Mucosa of descending colon (tissue), 3 donors: ENCODE measurements around the gene KIF5C. TPM values are rescaled to one million over a fixed set of nuclear protein-coding genes. Genes with fewer than 3 reads are reported as not detected.

ENCODE experiments used
- ATAC-seq: fragments of 200-7000 bp; cut with Tn5 transposase; one replicate; pipeline ENCODE4 v1.9.1; 2020; ENCODE audit warnings: mild to moderate bottlenecking, moderate library complexity
- DNase-seq, 3 donors: peaks; one replicate each; pipeline ENCODE4 v3.0.0-alpha.2; 2020
- H3K36me3 ChIP-seq: fragments of 200-600 bp; one replicate; pipeline ENCODE4 v1.8.0; 2021; ENCODE audit warnings: low read depth, mild to moderate bottlenecking
- H3K4me1 ChIP-seq: fragments of 200-600 bp; one replicate; pipeline ENCODE4 v1.8.0; 2021; ENCODE audit warnings: low read depth, mild to moderate bottlenecking
- H3K4me3 ChIP-seq: fragments of 200-600 bp; one replicate; pipeline ENCODE4 v1.8.0; 2021; ENCODE audit warnings: mild to moderate bottlenecking
- H3K9me3 ChIP-seq: fragments of 200-600 bp; one replicate; pipeline ENCODE4 v1.8.0; 2021; ENCODE audit warnings: mild to moderate bottlenecking
- intact Hi-C, 2 donors: fragments of 100-400 bp; cut with DNase I in 1 of 2; cut with micrococcal nuclease in 1 of 2; formaldehyde crosslinking; loops; one replicate each; pipeline versions ENCODE4 v1.11.0 to v1.11.1; 2022; cut with DNase I, micrococcal nuclease
- total RNA-seq, 3 donors: library from RNA; stranded (reverse); fragmentation: NEBNext Ultra II Directional in 2 of 3; extraction: Animal tissue kit (Norgen Biotek cat#: 25700) in 2 of 3; gene quantifications; one replicate each; pipeline versions ENCODE4 v1.2.1 to v1.2.4, GENCODE V29; 2021 to 2023
- TF ChIP-seq, protein P1 (sequence below): fragments of 200-600 bp; IDR thresholded peaks from one replicate; pipeline ENCODE4 v1.8.0; 2022; ENCODE audit warnings: antibody characterized with exemption, mild to moderate bottlenecking
- donor health status: DM: no; HTN: no; CAD: no; lungs with moderate emphysema.
- donor health status: DM: no; HTN: no; CAD: no.
- donor health status: DM: no; HTN: yes; CAD: no.

KIF5C gene
- total RNA-seq, 3 donors from 2014 or later: 1.5 to 11.0 (median 2.5) TPM

GRCh38 chr2:148918554-148918953 lies 43.5 kb downstream of the KIF5C start:
- DNase-seq (no peak), ATAC-seq (no peak)
- H3K4me3 ChIP-seq: no peak overlapping the region
- H3K4me1 ChIP-seq: no peaks in the 10 kb centered on the region
- H3K9me3 ChIP-seq: peaks cover 8% of the 10 kb centered on the region
- TF ChIP-seq, protein P1, sequence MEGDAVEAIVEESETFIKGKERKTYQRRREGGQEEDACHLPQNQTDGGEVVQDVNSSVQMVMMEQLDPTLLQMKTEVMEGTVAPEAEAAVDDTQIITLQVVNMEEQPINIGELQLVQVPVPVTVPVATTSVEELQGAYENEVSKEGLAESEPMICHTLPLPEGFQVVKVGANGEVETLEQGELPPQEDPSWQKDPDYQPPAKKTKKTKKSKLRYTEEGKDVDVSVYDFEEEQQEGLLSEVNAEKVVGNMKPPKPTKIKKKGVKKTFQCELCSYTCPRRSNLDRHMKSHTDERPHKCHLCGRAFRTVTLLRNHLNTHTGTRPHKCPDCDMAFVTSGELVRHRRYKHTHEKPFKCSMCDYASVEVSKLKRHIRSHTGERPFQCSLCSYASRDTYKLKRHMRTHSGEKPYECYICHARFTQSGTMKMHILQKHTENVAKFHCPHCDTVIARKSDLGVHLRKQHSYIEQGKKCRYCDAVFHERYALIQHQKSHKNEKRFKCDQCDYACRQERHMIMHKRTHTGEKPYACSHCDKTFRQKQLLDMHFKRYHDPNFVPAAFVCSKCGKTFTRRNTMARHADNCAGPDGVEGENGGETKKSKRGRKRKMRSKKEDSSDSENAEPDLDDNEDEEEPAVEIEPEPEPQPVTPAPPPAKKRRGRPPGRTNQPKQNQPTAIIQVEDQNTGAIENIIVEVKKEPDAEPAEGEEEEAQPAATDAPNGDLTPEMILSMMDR: no peak
- no peaks in the 10 kb centered on the region for H3K36me3 ChIP-seq
- intact Hi-C loops: no loop called here

DNA sequence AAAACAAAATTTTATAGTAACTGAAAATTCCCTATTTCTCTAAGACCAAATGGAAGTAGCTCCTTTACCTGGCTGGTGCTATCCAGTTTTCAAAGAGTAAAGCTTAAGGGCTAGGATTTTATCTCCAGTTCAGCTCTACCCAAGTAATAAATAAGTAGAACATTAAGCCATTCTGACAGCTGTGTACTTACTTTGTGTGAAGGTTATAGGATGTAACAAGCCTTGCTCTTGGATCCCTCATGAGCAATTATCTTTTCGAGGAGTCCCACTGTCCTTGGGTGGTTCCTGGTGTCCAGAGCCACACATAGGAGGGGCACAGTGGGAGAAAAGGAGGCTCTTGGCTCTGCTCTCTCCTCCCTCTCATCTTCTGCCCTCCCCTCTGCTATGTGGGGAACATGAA lies 45.5 kb downstream of the KIF5C start:
- no peak for DNase-seq
- TF ChIP-seq, protein P1: no peak
- ATAC-seq: no peak

DNA sequence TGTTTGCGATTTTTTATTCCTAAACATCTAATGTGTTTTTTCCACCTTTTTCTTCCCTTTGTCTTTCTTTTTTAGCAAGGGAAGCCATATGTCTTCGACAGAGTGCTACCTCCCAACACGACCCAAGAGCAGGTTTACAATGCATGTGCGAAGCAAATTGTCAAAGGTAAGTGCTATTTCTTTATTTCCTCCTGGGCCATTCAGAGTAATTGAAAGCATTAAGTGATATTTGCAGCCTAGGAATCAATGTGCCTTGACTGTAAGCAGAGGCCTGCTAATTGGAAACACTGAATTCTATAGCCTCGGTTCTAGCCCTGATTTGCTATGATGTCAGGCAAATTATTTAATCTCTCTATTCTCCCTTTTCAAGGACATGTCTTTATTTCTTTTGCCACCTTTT lies 47.0 kb downstream of the KIF5C start:
- H3K4me3 ChIP-seq: no peak overlapping the region
- TF ChIP-seq, protein P1: no peak
- ATAC-seq (no peak), DNase-seq (no peak)
- intact Hi-C loops: no loop called here
- H3K36me3 ChIP-seq: no peaks in the 10 kb centered on the region
- H3K4me1 ChIP-seq: no peaks in the 10 kb centered on the region
- H3K9me3 ChIP-seq: peaks cover 8% of the 10 kb centered on the region

More for the DNA sequence above, 45.5 kb downstream of the KIF5C start:
- Histone ChIP-seq H3K4me1 (no peaks in the 10 kb centered on the region), H3K9me3 (peaks cover 8% of the 10 kb centered on the region), H3K36me3 (no peaks in the 10 kb centered on the region), H3K4me3 (no peak overlapping the region)
- intact Hi-C loops: no loop called here

- peaks cover 8% of the 10 kb centered on the region for H3K9me3 ChIP-seq
- no peaks in the 10 kb centered on the region for H3K36me3 ChIP-seq
- DNase-seq (no peak), ATAC-seq (no peak)
- H3K4me3 ChIP-seq: no peak overlapping the region
- TF ChIP-seq, protein P1: no peak
- intact Hi-C loops: no loop called here
- no peaks in the 10 kb centered on the region for H3K4me1 ChIP-seq
Measured at GRCh38 chr2:148922776-148923475, 47.9 kb downstream of the KIF5C start.

- intact Hi-C loops: no loop called here
- Histone ChIP-seq H3K9me3 (no peaks in the 10 kb centered on the region), H3K4me1 (no peaks in the 10 kb centered on the region), H3K4me3 (no peak overlapping the region), H3K36me3 (no peaks in the 10 kb centered on the region)
- no peak for ATAC-seq
- TF ChIP-seq, protein P1: no peak
- no peak for DNase-seq
Measured at GRCh38 chr2:148924514-148925178, 49.6 kb downstream of the KIF5C start.
